Spinal cord (tissue), 10 donors: Measurements from ENCODE around the gene PARD3B. TPM values are rescaled to one million over a fixed set of nuclear protein-coding genes. Genes with fewer than 3 reads are reported as not detected.
"Not testable (repeated sequence)": the region's sequence is repeated elsewhere in the genome, so short reads cannot be mapped to it uniquely, and the experiment has no call there.

ENCODE experiments used
- DNase-seq, 6 donors: peaks; one replicate each; pipeline versions ENCODE4 v3.0.0 to v3.0.0-alpha.2; 2013 to 2015; ENCODE audit warnings: low spot score in 6 of 6, low read depth in 4 of 6
- H3K27ac ChIP-seq: one replicate; pipeline ENCODE4 v1.5.1; 2013; ENCODE audit warnings: low read depth, low read length, control low read depth
- H3K27me3 ChIP-seq: one replicate; pipeline ENCODE4 v1.6.1; 2013; ENCODE audit warnings: low read length; ENCODE audit not compliant: control insufficient read depth, insufficient read depth
- H3K36me3 ChIP-seq: one replicate; pipeline ENCODE4 v1.6.1; 2013; ENCODE audit warnings: low read length; ENCODE audit not compliant: control insufficient read depth, insufficient read depth
- H3K4me1 ChIP-seq: one replicate; pipeline ENCODE4 v1.6.1; 2013; ENCODE audit warnings: low read length; ENCODE audit not compliant: control insufficient read depth, insufficient read depth
- H3K4me3 ChIP-seq: one replicate; pipeline ENCODE4 v1.5.1; 2013; ENCODE audit warnings: low read depth, low read length, control low read depth
- H3K9me3 ChIP-seq: one replicate; pipeline ENCODE4 v1.6.1; 2013; ENCODE audit warnings: low read length; ENCODE audit not compliant: control insufficient read depth, insufficient read depth
- WGBS: methylation state at CpG from one replicate; pipeline ENCODE4 v1.1.5; 2013; ENCODE audit warnings: missing lambda C conversion rate; ENCODE audit not compliant: insufficient coverage; 5-methylcytosine and 5-hydroxymethylcytosine counted together
- polyA plus RNA-seq, 2 donors: library from polyadenylated mRNA; unstranded; fragments of 120-200 nt; gene quantifications; one replicate each; pipeline ENCODE4 v1.2.1, GENCODE V29; 2013; ENCODE audit not compliant: insufficient read length in 2 of 2
- total RNA-seq, 2 donors: library from RNA; depleted of rRNA in 1 of 2; stranded (reverse); fragments of 120-200 nt in 1 of 2; fragments of >200 nt in 1 of 2; gene quantifications; one replicate each; pipeline versions ENCODE4 v1.2.3 to v1.2.4, GENCODE V29; 2013 to 2014
- donor health status: healthy.

Gene PARD3B
- total and polyA plus RNA-seq, 4 donors = 10.8 to 34.6 (median 22.1) TPM

DNA sequence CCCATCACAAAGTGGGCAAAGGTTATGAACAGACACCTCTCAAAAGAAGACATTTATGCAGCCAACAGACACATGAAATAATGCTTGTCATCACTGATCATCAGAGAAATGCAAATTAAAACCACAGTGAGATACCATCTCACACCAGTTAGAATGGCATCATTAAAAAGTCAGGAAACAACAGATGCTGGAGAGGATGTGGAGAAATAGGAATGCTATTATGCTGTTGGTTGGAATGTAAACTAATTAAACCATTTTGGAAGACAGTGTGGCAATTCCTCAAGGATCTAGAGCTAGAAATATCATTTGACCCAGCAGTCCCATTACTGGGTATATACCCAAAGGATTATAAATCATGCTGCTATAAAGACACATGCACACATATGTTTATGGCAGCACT is 14.1 kb downstream of the PARD3B start:
- not testable (repeated sequence) for H3K4me1 ChIP-seq, H3K27me3 ChIP-seq, H3K9me3 ChIP-seq, H3K27ac ChIP-seq, H3K36me3 ChIP-seq, DNase-seq, H3K4me3 ChIP-seq

- H3K4me3 ChIP-seq = no peak overlapping the region
- 94% methylated on average over 3 of the region's 3 CpGs for WGBS
- H3K36me3 ChIP-seq = no peaks in the 10 kb centered on the region
- H3K27ac ChIP-seq = no peak overlapping the region
- no peaks in the 10 kb centered on the region for H3K27me3 ChIP-seq
- no peak for DNase-seq
- H3K4me1 ChIP-seq = no peaks in the 10 kb centered on the region
- no peaks in the 10 kb centered on the region for H3K9me3 ChIP-seq
Measured at GRCh38 chr2:204560902-204561301, 15.6 kb downstream of the PARD3B start.

- no peak overlapping the region for H3K4me3 ChIP-seq
- no peak overlapping the region for H3K27ac ChIP-seq
- H3K4me1 ChIP-seq = no peaks in the 10 kb centered on the region
- DNase-seq = no peak
- no peaks in the 10 kb centered on the region for H3K27me3 ChIP-seq
- no peaks in the 10 kb centered on the region for H3K9me3 ChIP-seq
- H3K36me3 ChIP-seq = no peaks in the 10 kb centered on the region
- WGBS = 94% methylated on average over 8 of the region's 8 CpGs
Measured at GRCh38 chr2:204561771-204562170, 16.5 kb downstream of the PARD3B start.

DNA sequence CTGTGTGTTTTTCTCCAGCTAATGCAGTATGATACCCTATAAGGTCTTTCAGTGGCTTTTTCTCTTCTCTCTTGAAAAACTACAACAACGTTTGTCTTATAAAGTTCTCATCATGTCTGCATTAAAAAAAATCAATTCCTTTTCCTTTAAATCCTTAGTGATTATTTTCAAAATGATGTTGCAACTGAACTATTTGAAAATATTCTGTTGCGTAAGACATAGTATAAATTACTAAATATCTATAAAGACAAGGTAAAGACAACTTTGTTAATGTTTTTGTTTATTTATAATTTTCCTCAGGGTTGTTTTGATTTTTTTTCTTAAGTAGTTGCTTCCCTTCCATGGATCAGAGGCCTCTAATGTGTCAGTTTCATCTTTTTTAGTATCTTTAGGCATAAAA is 21.2 kb downstream of the PARD3B start:
- Histone ChIP-seq H3K9me3 (no peaks in the 10 kb centered on the region), H3K27ac (no peak overlapping the region), H3K27me3 (no peaks in the 10 kb centered on the region), H3K36me3 (no peaks in the 10 kb centered on the region), H3K4me3 (no peak overlapping the region), H3K4me1 (no peaks in the 10 kb centered on the region)
- no CpG with 5 or more reads among the region's 2 CpGs for WGBS
- DNase-seq = no peak

DNA sequence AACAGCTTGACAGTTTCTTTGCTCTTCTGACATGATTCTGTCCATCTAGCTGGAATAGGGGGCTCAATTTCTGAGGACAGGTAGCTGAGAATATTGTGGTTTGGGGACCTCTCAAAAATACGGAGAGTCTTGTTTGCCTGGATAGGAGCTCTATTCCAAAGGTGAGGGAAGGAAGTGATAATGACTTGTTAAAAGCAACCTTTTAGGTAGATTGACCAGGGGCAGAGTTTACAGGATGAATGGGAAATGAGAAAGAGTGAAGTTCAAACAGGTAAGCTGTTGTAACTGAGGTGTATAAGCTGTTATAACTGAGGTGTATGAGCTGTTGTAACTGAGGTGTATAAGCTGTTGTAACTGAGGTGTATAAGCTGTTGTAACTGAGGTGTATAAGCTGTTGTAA is 25.1 kb downstream of the PARD3B start:
- Histone ChIP-seq H3K9me3 (no peaks in the 10 kb centered on the region), H3K27me3 (no peaks in the 10 kb centered on the region), H3K36me3 (no peaks in the 10 kb centered on the region), H3K4me1 (no peaks in the 10 kb centered on the region), H3K4me3 (no peak overlapping the region), H3K27ac (no peak overlapping the region)
- DNase-seq = no peak
- 83% methylated on average over 1 of the region's 1 CpG for WGBS

DNA sequence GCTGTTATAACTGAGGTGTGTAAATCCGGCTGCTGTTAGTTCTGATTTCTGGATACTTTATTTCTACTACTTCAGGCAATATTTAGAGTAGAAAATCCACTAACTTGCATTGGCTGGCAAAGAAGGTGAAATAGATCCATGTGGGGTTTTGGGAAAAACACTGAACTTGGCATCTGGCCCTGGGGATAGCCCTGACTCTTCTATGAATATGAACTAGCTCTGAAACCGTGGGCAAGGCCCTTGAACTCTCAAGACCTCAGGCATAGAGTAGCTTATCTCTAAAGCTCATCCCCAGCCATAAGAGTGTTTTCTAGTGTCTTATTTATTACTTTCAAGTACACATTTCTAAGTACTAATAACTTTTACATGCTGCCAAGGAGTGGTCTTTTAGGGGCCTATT is 25.8 kb downstream of the PARD3B start:
- no peak overlapping the region for H3K4me3 ChIP-seq
- H3K27ac ChIP-seq = no peak overlapping the region
- whole genome bisulfite sequencing = no CpG with 5 or more reads among the region's 2 CpGs
- no peak for DNase-seq
- H3K27me3 ChIP-seq = no peaks in the 10 kb centered on the region
- H3K9me3 ChIP-seq = no peaks in the 10 kb centered on the region
- no peaks in the 10 kb centered on the region for H3K4me1 ChIP-seq
- no peaks in the 10 kb centered on the region for H3K36me3 ChIP-seq

- H3K4me3 ChIP-seq = no peak overlapping the region
- 100% methylated on average over 1 of the region's 2 CpGs for WGBS
- no peaks in the 10 kb centered on the region for H3K36me3 ChIP-seq
- H3K27ac ChIP-seq = no peak overlapping the region
- H3K27me3 ChIP-seq = no peaks in the 10 kb centered on the region
- no peak for DNase-seq
- H3K4me1 ChIP-seq = no peaks in the 10 kb centered on the region
- H3K9me3 ChIP-seq = no peaks in the 10 kb centered on the region
Measured at GRCh38 chr2:204571911-204572310, 26.6 kb downstream of the PARD3B start.

DNA sequence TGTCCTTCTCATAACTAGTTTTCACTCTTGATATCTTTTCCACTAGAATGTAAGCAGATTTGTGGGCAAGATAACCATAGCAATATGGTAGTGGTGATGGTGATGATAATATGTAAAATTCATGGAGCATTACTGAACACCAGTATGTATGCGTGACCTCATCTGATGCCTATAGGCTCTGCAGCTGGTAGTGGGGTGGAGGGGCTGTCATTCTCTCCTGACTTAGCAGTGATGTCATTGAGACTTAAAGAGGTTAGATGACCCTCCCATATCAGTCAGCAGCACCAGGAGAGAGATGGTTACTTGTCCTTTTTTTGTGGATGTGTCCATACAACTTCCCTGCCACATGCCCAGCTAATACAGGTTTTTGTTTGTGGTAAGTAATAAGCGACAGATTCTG is 27.9 kb downstream of the PARD3B start:
- WGBS = 88% methylated on average over 1 of the region's 2 CpGs
- Histone ChIP-seq H3K4me1 (no peaks in the 10 kb centered on the region), H3K27ac (no peak overlapping the region), H3K27me3 (no peaks in the 10 kb centered on the region), H3K36me3 (no peaks in the 10 kb centered on the region), H3K9me3 (no peaks in the 10 kb centered on the region), H3K4me3 (no peak overlapping the region)
- no peak for DNase-seq

DNA sequence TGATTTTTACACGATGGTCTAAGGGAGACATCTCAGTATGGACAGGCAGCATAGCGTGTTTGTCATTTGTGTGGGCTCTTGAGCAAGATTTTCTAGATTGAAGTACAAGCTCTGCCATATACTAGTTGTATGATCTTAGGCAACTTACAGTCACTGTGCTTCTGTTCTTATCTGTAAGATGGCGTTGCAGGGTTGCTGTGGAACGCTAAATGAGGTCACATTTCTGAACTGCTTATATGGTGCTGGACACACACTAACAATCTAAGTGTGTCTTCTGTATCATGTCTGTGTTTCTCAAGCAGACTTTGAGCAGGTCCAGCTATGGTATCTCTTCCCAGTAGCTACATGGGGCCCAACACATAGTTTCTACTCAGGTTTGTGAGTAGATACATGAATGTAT is 29.2 kb downstream of the PARD3B start:
- H3K4me1 ChIP-seq = no peaks in the 10 kb centered on the region
- 80% methylated on average over 1 of the region's 4 CpGs for WGBS
- no peaks in the 10 kb centered on the region for H3K27me3 ChIP-seq
- H3K36me3 ChIP-seq = no peaks in the 10 kb centered on the region
- H3K27ac ChIP-seq = no peak overlapping the region
- H3K4me3 ChIP-seq = no peak overlapping the region
- no peak for DNase-seq
- no peaks in the 10 kb centered on the region for H3K9me3 ChIP-seq

GRCh38 chr2:204575463-204575862 is 30.2 kb downstream of the PARD3B start:
- H3K27ac ChIP-seq = no peak overlapping the region
- H3K36me3 ChIP-seq = no peaks in the 10 kb centered on the region
- no peak for DNase-seq
- H3K27me3 ChIP-seq = no peaks in the 10 kb centered on the region
- H3K4me1 ChIP-seq = no peaks in the 10 kb centered on the region
- WGBS = 80% methylated on average over 1 of the region's 3 CpGs
- H3K9me3 ChIP-seq = no peaks in the 10 kb centered on the region
- H3K4me3 ChIP-seq = no peak overlapping the region
